Measurements from ENCODE around the gene ADAMTS19. TPM values are rescaled to one million over a fixed set of nuclear protein-coding genes. Genes with fewer than 3 reads are reported as not detected.

The ADAMTS19 gene
- polyA plus RNA-seq, 1 donor (not counting 4 experiments of a cell fraction or from before 2014, with no cell fraction given) = 0.08 TPM

- H3K36me3 ChIP-seq (ENCODE audit: control insufficient read depth in 2 of 2, extremely low read depth in 1 of 2, insufficient read depth in 2 of 2, low read length in 2 of 2) = no peaks in the 10 kb centered on the region
- no peak overlapping the region for H2AFZ ChIP-seq (ENCODE audit: control insufficient read depth, low read length)
- no peak overlapping the region for H3K27ac ChIP-seq (ENCODE audit: control insufficient read depth, insufficient read depth, low read length)
- no peaks in the 10 kb centered on the region for H3K27me3 ChIP-seq (ENCODE audit: control insufficient read depth, extremely low read depth, insufficient read depth, low read length)
- H3K4me2 ChIP-seq (ENCODE audit: control insufficient read depth, extremely low read depth, insufficient read depth, low read depth, low read length) = no peak overlapping the region
- H4K20me1 ChIP-seq (ENCODE audit: control insufficient read depth, extremely low read depth, insufficient read depth, low read length) = no peaks in the 10 kb centered on the region
- H3K9ac ChIP-seq (ENCODE audit: control insufficient read depth, extremely low read depth, insufficient read depth, low read length) = no peak overlapping the region
- dilution Hi-C loops (cut with MboI; ENCODE audit: extremely low pct_ligation_motif_present, low sequenced_read_pairs) = no loop called here
- TF ChIP-seq EZH2 (IDR thresholded peaks at IDR 0.05; ENCODE audit: low read length) (no peak), CTCF (optimal IDR thresholded peaks at IDR 0.05 in 1 of 3, IDR thresholded peaks at IDR 0.05 in 1 of 3, conservative IDR thresholded peaks at IDR 0.05 in 1 of 3; ENCODE audit: extremely low read depth in 1 of 3, insufficient read depth in 2 of 3, low read length in 3 of 3) (no peak)
- no peaks in the 10 kb centered on the region for H3K9me3 ChIP-seq (ENCODE audit: control insufficient read depth, low read depth, low read length)
- no peaks in the 10 kb centered on the region for H3K9me1 ChIP-seq (ENCODE audit: control insufficient read depth, extremely low read depth, insufficient read depth, low read length)
- no peak for DNase-seq (ENCODE audit: low read depth, low spot score)
- no peak for FAIRE-seq
- H3K4me1 ChIP-seq (ENCODE audit: control insufficient read depth, extremely low read depth, insufficient read depth, low read length) = no peaks in the 10 kb centered on the region
- no peaks in the 10 kb centered on the region for H3K79me2 ChIP-seq (ENCODE audit: control insufficient read depth, insufficient read depth, low read length)
- H3K4me3 ChIP-seq (ENCODE audit: control insufficient read depth in 2 of 3, extremely low read depth in 1 of 3, insufficient read depth in 2 of 3, low read depth in 1 of 3, low read length in 3 of 3) = no peak overlapping the region
These were observed 227.8 kb downstream of the ADAMTS19 start for GRCh38 chr5:129687941-129688340.

GRCh38 chr5:129689045-129689444 is 228.9 kb downstream of the ADAMTS19 start:
- Histone ChIP-seq H4K20me1 (ENCODE audit: control insufficient read depth, extremely low read depth, insufficient read depth, low read length) (no peaks in the 10 kb centered on the region), H3K9me1 (ENCODE audit: control insufficient read depth, extremely low read depth, insufficient read depth, low read length) (no peaks in the 10 kb centered on the region), H3K27ac (ENCODE audit: control insufficient read depth, insufficient read depth, low read length) (no peak overlapping the region), H3K9me3 (ENCODE audit: control insufficient read depth, low read depth, low read length) (no peaks in the 10 kb centered on the region), H2AFZ (ENCODE audit: control insufficient read depth, low read length) (no peak overlapping the region), H3K4me3 (ENCODE audit: control insufficient read depth in 2 of 3, extremely low read depth in 1 of 3, insufficient read depth in 2 of 3, low read depth in 1 of 3, low read length in 3 of 3) (no peak overlapping the region), H3K4me2 (ENCODE audit: control insufficient read depth, extremely low read depth, insufficient read depth, low read depth, low read length) (no peak overlapping the region), H3K4me1 (ENCODE audit: control insufficient read depth, extremely low read depth, insufficient read depth, low read length) (no peaks in the 10 kb centered on the region), H3K9ac (ENCODE audit: control insufficient read depth, extremely low read depth, insufficient read depth, low read length) (no peak overlapping the region), H3K36me3 (ENCODE audit: control insufficient read depth in 2 of 2, extremely low read depth in 1 of 2, insufficient read depth in 2 of 2, low read length in 2 of 2) (no peaks in the 10 kb centered on the region), H3K27me3 (ENCODE audit: control insufficient read depth, extremely low read depth, insufficient read depth, low read length) (no peaks in the 10 kb centered on the region), H3K79me2 (ENCODE audit: control insufficient read depth, insufficient read depth, low read length) (no peaks in the 10 kb centered on the region)
- FAIRE-seq (no peak), DNase-seq (ENCODE audit: low read depth, low spot score) (no peak)
- no peak for TF ChIP-seq CTCF (optimal IDR thresholded peaks at IDR 0.05 in 1 of 3, IDR thresholded peaks at IDR 0.05 in 1 of 3, conservative IDR thresholded peaks at IDR 0.05 in 1 of 3; ENCODE audit: extremely low read depth in 1 of 3, insufficient read depth in 2 of 3, low read length in 3 of 3)
- no peak for TF ChIP-seq EZH2 (IDR thresholded peaks at IDR 0.05; ENCODE audit: low read length)
- dilution Hi-C loops (cut with MboI; ENCODE audit: extremely low pct_ligation_motif_present, low sequenced_read_pairs) = no loop called here

Measured in keratinocyte (primary cell).